ENCODE measurements around the gene PLOD2. TPM values are rescaled to one million over a fixed set of nuclear protein-coding genes. Genes with fewer than 3 reads are reported as not detected.

PLOD2 gene
- total RNA-seq, 1 donor from 2014 or later: 23.7 TPM

DNA sequence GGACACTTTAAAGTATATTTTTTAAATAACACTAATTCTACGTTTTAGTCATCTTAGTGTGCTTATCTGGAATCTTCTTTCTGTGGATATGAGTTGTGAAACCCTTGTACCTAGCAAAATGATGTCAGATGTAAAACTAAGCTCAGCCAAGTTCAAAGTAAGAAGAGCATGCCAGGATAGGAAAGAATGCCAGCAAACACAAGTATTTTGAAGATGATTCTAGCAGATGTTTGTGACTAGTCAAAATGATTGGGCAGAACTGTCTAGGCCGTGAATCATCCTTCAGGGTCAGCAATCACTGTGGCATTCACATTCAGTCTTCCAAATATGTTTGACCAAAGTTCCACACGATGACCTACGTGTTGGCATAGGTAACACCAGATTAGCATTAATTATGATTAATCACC lies 5.4 kb upstream of the PLOD2 start:
- no peak for TF ChIP-seq CTCF (IDR thresholded peaks at IDR 0.05)
- no peak for DNase-seq
- Histone ChIP-seq H3K36me3 (no peaks in the 10 kb centered on the region), H3K4me3 (no peak overlapping the region), H3K27ac (no peak overlapping the region), H3K27me3 (no peaks in the 10 kb centered on the region), H3K4me1 (peaks cover 10% of the 10 kb centered on the region), H3K9me3 (no peaks in the 10 kb centered on the region)
- intact Hi-C loops (cut with DNase I): no loop called here
- no peak for ATAC-seq

GRCh38 chr3:146165877-146166276 lies 4.9 kb upstream of the PLOD2 start:
- no peak for TF ChIP-seq CTCF (IDR thresholded peaks at IDR 0.05)
- DNase-seq (no peak), ATAC-seq (no peak)
- H3K9me3 ChIP-seq: no peaks in the 10 kb centered on the region
- H3K36me3 ChIP-seq: no peaks in the 10 kb centered on the region
- no peak overlapping the region for H3K4me3 ChIP-seq
- H3K27ac ChIP-seq: no peak overlapping the region
- no peaks in the 10 kb centered on the region for H3K27me3 ChIP-seq
- intact Hi-C loops (cut with DNase I): no loop called here
- peaks cover 10% of the 10 kb centered on the region for H3K4me1 ChIP-seq

GRCh38 chr3:146164971-146165769 lies 4.2 kb upstream of the PLOD2 start:
- Histone ChIP-seq H3K9me3 (no peaks in the 10 kb centered on the region), H3K4me1 (peaks cover 10% of the 10 kb centered on the region), H3K27me3 (no peaks in the 10 kb centered on the region), H3K4me3 (no peak overlapping the region), H3K27ac (no peak overlapping the region), H3K36me3 (no peaks in the 10 kb centered on the region)
- ATAC-seq: no peak
- intact Hi-C loops (cut with DNase I): no loop called here
- DNase-seq: no peak
- no peak for TF ChIP-seq CTCF (IDR thresholded peaks at IDR 0.05)

DNA sequence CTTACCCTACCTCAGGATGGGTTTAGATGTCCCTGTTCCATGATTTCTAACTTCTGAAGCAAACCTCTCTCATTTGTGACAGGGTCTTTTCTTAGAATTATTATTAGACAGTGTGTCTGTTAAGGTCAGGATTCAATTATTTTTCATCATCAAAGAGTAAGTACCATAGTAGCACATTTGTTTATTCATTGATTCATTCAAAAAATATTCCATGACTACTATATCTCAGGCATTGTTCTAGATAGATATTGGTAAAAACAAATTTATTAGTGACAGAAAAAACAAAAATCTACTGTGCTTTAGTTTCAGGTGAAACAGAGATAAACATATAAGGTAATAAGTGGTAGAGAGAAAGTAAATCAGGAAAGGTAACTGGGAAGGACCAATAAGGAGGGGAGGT lies 3.5 kb upstream of the PLOD2 start:
- Histone ChIP-seq H3K9me3 (no peaks in the 10 kb centered on the region), H3K4me1 (peaks cover 10% of the 10 kb centered on the region), H3K36me3 (no peaks in the 10 kb centered on the region), H3K27ac (no peak overlapping the region), H3K4me3 (no peak overlapping the region), H3K27me3 (no peaks in the 10 kb centered on the region)
- intact Hi-C loops (cut with DNase I): no loop called here
- DNase-seq (no peak), ATAC-seq (no peak)
- TF ChIP-seq CTCF (IDR thresholded peaks at IDR 0.05): no peak

GRCh38 chr3:146164071-146164470 lies 3.1 kb upstream of the PLOD2 start:
- no peak overlapping the region for H3K4me3 ChIP-seq
- H3K4me1 ChIP-seq: peaks cover 10% of the 10 kb centered on the region
- no peak for TF ChIP-seq CTCF (IDR thresholded peaks at IDR 0.05)
- no peaks in the 10 kb centered on the region for H3K27me3 ChIP-seq
- no peaks in the 10 kb centered on the region for H3K9me3 ChIP-seq
- H3K27ac ChIP-seq: no peak overlapping the region
- ATAC-seq: no peak
- no peaks in the 10 kb centered on the region for H3K36me3 ChIP-seq
- intact Hi-C loops (cut with DNase I): no loop called here
- no peak for DNase-seq

All from upper lobe of right lung (tissue), 1 donor.